ENCODE measurements around the gene TRABD2A. TPM values are rescaled to one million over a fixed set of nuclear protein-coding genes. Genes with fewer than 3 reads are reported as not detected.
"Not testable (repeated sequence)": the region's sequence is repeated elsewhere in the genome, so short reads cannot be mapped to it uniquely, and the experiment has no call there.

TRABD2A gene
- total and polyA plus RNA-seq, 7 donors = 0.16 to 46.4 (median 3.6) TPM

DNA sequence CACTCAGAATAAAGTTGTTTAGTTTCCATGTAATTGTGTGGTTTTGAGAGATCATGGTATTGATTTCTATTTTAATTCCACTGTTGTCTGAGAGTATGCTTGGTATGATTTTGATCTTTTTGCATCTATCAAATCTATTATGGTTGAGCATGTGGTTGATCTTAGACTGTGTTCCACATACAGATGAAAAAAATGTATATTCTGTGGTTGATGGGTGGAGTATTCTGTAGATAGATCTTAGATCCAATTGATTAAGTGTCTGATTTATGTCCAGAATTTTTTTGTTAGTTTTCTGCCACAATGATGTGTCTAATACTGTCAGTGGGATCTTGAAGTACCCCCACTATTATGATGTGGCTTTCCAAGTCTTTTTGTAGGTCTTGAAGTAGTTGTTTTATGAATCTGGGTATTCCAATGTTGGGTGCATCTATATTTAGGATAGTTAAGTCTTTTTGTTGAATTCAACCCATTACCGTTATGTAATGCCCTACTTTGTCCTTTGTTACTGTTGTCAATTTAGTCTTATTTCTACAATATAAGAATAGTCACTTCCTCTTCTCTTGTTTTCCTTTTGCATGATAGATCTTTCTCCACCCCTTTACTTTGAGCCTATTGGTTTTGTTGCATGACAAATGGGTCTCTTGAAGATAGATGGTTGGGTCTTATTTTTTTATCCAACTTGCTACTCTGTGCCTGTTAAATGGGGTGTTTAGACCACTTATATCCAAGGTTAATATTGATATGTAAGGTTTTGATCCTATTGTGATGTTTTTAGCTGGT lies 101.8 kb downstream of the TRABD2A start:
- Histone ChIP-seq H3K27me3 (no peaks in the 10 kb centered on the region), H3K4me1 (no peaks in the 10 kb centered on the region), H3K36me3 (no peaks in the 10 kb centered on the region), H3K9me3 (peaks cover 0 to 1% (median 0%) of the 10 kb centered on the region in 4 donors), H3K27ac (no peak overlapping the region), H3K4me3 (no peak overlapping the region)
- intact Hi-C loops (cut with DNase I) = no loop called here
- DNase-seq = no peak
- TF ChIP-seq POLR2AphosphoS5 (IDR thresholded peaks at IDR 0.05) (no peak), POLR2A (IDR thresholded peaks at IDR 0.05) (no peak), EP300 (IDR thresholded peaks at IDR 0.05) (no peak)
- TF ChIP-seq, protein P1, sequence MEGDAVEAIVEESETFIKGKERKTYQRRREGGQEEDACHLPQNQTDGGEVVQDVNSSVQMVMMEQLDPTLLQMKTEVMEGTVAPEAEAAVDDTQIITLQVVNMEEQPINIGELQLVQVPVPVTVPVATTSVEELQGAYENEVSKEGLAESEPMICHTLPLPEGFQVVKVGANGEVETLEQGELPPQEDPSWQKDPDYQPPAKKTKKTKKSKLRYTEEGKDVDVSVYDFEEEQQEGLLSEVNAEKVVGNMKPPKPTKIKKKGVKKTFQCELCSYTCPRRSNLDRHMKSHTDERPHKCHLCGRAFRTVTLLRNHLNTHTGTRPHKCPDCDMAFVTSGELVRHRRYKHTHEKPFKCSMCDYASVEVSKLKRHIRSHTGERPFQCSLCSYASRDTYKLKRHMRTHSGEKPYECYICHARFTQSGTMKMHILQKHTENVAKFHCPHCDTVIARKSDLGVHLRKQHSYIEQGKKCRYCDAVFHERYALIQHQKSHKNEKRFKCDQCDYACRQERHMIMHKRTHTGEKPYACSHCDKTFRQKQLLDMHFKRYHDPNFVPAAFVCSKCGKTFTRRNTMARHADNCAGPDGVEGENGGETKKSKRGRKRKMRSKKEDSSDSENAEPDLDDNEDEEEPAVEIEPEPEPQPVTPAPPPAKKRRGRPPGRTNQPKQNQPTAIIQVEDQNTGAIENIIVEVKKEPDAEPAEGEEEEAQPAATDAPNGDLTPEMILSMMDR (IDR thresholded peaks at IDR 0.05) = no peak
- 76 to 92% methylated on average over 1 of the region's 1 CpG for WGBS, 2 donors

DNA sequence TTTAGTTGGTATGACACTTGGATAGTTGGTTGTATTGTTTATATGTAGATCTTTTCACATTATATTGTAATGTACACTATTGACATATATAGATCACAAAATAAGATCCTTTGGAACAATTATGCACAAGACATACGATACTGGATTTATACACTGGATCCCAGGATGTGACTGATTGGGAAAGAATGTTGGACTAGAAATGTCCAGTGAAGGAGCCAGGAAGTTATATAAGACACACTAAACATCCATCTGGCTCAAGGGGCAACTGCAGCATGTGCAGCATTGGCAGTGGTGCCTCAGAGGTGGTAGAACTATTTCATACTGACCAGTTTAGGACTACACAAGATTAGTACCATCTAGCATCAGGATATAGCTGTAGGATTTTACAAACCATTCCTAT lies 104.9 kb downstream of the TRABD2A start:
- H3K9me3 ChIP-seq = peaks cover 0 to 4% (median 0%) of the 10 kb centered on the region in 4 donors
- WGBS, 2 donors = 84 to 88% methylated on average over 1 of the region's 1 CpG

DNA sequence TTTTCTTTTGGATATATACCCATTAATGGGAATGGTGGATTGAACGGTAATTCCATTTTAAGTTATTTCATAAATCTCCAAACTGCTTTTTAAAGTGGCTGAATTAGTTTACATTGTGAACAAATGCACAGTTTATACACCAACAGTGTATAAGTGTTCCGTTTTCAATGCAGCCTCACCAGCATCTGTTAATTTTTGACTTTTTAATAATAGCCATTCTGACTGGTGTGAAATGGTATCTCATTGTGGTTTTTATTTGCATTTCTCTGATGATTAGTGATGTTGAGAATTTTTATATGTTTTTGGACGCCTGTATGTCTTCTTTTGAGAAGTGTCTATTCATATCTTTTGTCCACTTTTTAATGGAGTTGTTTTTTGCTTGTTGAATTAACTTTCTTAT lies 107.3 kb downstream of the TRABD2A start:
- H3K27ac ChIP-seq; H3K27me3 ChIP-seq; DNase-seq; H3K4me1 ChIP-seq; H3K9me3 ChIP-seq; H3K4me3 ChIP-seq; intact Hi-C loops (cut with DNase I); H3K36me3 ChIP-seq: not testable (repeated sequence)
- WGBS, 2 donors = 85 to 86% methylated on average over 3 of the region's 3 CpGs

More for the DNA sequence above, 104.9 kb downstream of the TRABD2A start:
- Histone ChIP-seq H3K36me3 (no peaks in the 10 kb centered on the region), H3K27me3 (no peaks in the 10 kb centered on the region), H3K4me1 (no peaks in the 10 kb centered on the region), H3K27ac (no peak overlapping the region), H3K4me3 (no peak overlapping the region)
- TF ChIP-seq POLR2AphosphoS5 (IDR thresholded peaks at IDR 0.05) (no peak), EP300 (IDR thresholded peaks at IDR 0.05) (no peak), POLR2A (IDR thresholded peaks at IDR 0.05) (no peak)
- TF ChIP-seq, protein P1 (IDR thresholded peaks at IDR 0.05) = no peak
- intact Hi-C loops (cut with DNase I) = no loop called here
- no peak for DNase-seq

Other genes starting within 250 kb of the TRABD2A start
- 1,000 to 10,000 TPM; 1,887 to 2,459 (median 2,033) TPM for gene TMSB10, start 24.6 kb upstream of the TRABD2A start, total RNA-seq
- gene TMSB10, start 24.6 kb upstream of the TRABD2A start, polyA plus RNA-seq = 1,000 to 10,000 TPM; 3,723 to 4,314 (median 4,173) TPM
- gene KCMF1, start 90.1 kb upstream of the TRABD2A start, total RNA-seq = 10 to 100 TPM; 35.7 to 64.5 (median 39.6) TPM
- gene KCMF1, start 90.1 kb upstream of the TRABD2A start, polyA plus RNA-seq = 10 to 100 TPM; 44.6 to 73.1 (median 64.3) TPM

All from sigmoid colon (tissue), 7 donors.